SJCRH30 (cell line): Measurements from ENCODE around the gene CACNG4. TPM values are rescaled to one million over a fixed set of nuclear protein-coding genes. Genes with fewer than 3 reads are reported as not detected.
A peak's percentile ranks its signal among the peaks of the same experiment; 100 is the strongest.
"Not testable (repeated sequence)": the region's sequence is repeated elsewhere in the genome, so short reads cannot be mapped to it uniquely, and the experiment has no call there.

ENCODE experiments used
- DNase-seq, 2 experiments: peaks; one replicate each; pipeline ENCODE4 v3.0.0-alpha.2; 2015 to 2020
- H3K27ac ChIP-seq: fragments of 250-450 bp; sonication (Bioruptor Pico); 2 replicates; pipeline ENCODE4 v1.5.1; 2020; ENCODE audit warnings: mild to moderate bottlenecking, moderate library complexity
- H3K27me3 ChIP-seq: fragments of 250-450 bp; sonication (Bioruptor Pico); 2 replicates; pipeline ENCODE4 v1.5.1; 2020; ENCODE audit warnings: mild to moderate bottlenecking, moderate library complexity
- H3K36me3 ChIP-seq: fragments of 250-450 bp; sonication (Bioruptor Pico); 2 replicates; pipeline ENCODE4 v1.5.1; 2020; ENCODE audit warnings: mild to moderate bottlenecking, moderate library complexity
- H3K4me1 ChIP-seq: fragments of 250-450 bp; sonication (Bioruptor Pico); 2 replicates; pipeline ENCODE4 v1.5.1; 2020; ENCODE audit warnings: mild to moderate bottlenecking, moderate library complexity
- H3K4me3 ChIP-seq: fragments of 250-450 bp; sonication (Bioruptor Pico); 2 replicates; pipeline ENCODE4 v1.5.1; 2020; ENCODE audit warnings: mild to moderate bottlenecking, moderate library complexity
- H3K9me3 ChIP-seq: fragments of 250-450 bp; sonication (Bioruptor Pico); replicated peaks from 2 replicates; pipeline ENCODE4 v1.5.1; 2020; ENCODE audit warnings: mild to moderate bottlenecking, moderate library complexity
- total RNA-seq: library from RNA; depleted of rRNA; stranded (reverse); fragments of >200 nt; shearing (Covaris generic); gene quantifications from 2 replicates; pipeline ENCODE4 v1.2.3, GENCODE V29; 2014

Gene CACNG4
- total RNA-seq, 1 experiment from 2014 or later, result 0.49 TPM

GRCh38 chr17:67040652-67041051 is 76.1 kb downstream of the CACNG4 start:
- Histone ChIP-seq H3K9me3 (no peaks in the 10 kb centered on the region), H3K4me1 (peaks cover under 1% of the 10 kb centered on the region; the same call in 1 of the 2 replicates), H3K4me3 (no peak overlapping the region), H3K27ac (no peak overlapping the region), H3K36me3 (no peaks in the 10 kb centered on the region), H3K27me3 (no peaks in the 10 kb centered on the region)
- DNase-seq, result no peak

GRCh38 chr17:67041119-67041518 is 76.6 kb downstream of the CACNG4 start:
- H3K27ac ChIP-seq, H3K4me3 ChIP-seq, H3K9me3 ChIP-seq, H3K27me3 ChIP-seq, DNase-seq, H3K36me3 ChIP-seq, H3K4me1 ChIP-seq: not testable (repeated sequence)

GRCh38 chr17:67041531-67041930 is 77.0 kb downstream of the CACNG4 start:
- Histone ChIP-seq H3K9me3 (no peaks in the 10 kb centered on the region), H3K4me3 (no peak overlapping the region), H3K4me1 (peaks cover 9% of the 10 kb centered on the region; the same call in 1 of the 2 replicates), H3K27me3 (no peaks in the 10 kb centered on the region), H3K36me3 (no peaks in the 10 kb centered on the region), H3K27ac (no peak overlapping the region)
- DNase-seq, result no peak

GRCh38 chr17:67041941-67042899 is 77.7 kb downstream of the CACNG4 start:
- Histone ChIP-seq H3K9me3 (peaks cover under 1% of the 10 kb centered on the region; the same call in 1 of the 2 replicates), H3K4me1 (peaks cover 13% of the 10 kb centered on the region), H3K27ac (no peak overlapping the region), H3K27me3 (no peaks in the 10 kb centered on the region), H3K36me3 (no peaks in the 10 kb centered on the region), H3K4me3 (no peak overlapping the region)
- DNase-seq, result no peak

GRCh38 chr17:67043283-67043682 is 78.8 kb downstream of the CACNG4 start:
- H3K4me3 ChIP-seq, result no peak overlapping the region
- DNase-seq, result no peak
- H3K36me3 ChIP-seq, result no peaks in the 10 kb centered on the region
- peaks cover 6% of the 10 kb centered on the region for H3K9me3 ChIP-seq
- H3K27ac ChIP-seq, result no peak overlapping the region
- H3K4me1 ChIP-seq, result peaks cover 13% of the 10 kb centered on the region
- H3K27me3 ChIP-seq, result no peaks in the 10 kb centered on the region

GRCh38 chr17:67044016-67044772 is 79.7 kb downstream of the CACNG4 start, which contains the start of gene CACNG1:
Gene CACNG1 (plus strand): TSS chr17:67044554. CDS start chr17:67044661, 107 bp downstream.
- Histone ChIP-seq H3K27me3 (no peaks in the 10 kb centered on the region), H3K27ac (no peak within 1 kb of the TSS), H3K4me1 (peaks cover 13% of the 10 kb centered on the region), H3K36me3 (no peaks in the 10 kb centered on the region), H3K4me3 (peak within 1 kb of the TSS; percentile 40), H3K9me3 (peaks cover 15% of the 10 kb centered on the region)
- DNase-seq, result peak; percentile 58 to 65

- Histone ChIP-seq H3K27ac (no peak overlapping the region), H3K4me3 (no peak overlapping the region), H3K36me3 (no peaks in the 10 kb centered on the region), H3K9me3 (peaks cover 18% of the 10 kb centered on the region), H3K4me1 (peaks cover 13% of the 10 kb centered on the region), H3K27me3 (no peaks in the 10 kb centered on the region)
- DNase-seq, result no peak
These were observed 80.4 kb downstream of the CACNG4 start for GRCh38 chr17:67044940-67045339.

GRCh38 chr17:67046398-67046797 is 81.9 kb downstream of the CACNG4 start:
- Histone ChIP-seq H3K9me3 (peaks cover 18% of the 10 kb centered on the region), H3K27me3 (no peaks in the 10 kb centered on the region), H3K27ac (no peak overlapping the region), H3K4me3 (no peak overlapping the region), H3K4me1 (peaks cover 13% of the 10 kb centered on the region), H3K36me3 (no peaks in the 10 kb centered on the region)
- peak; percentile 74 to 80 for DNase-seq

GRCh38 chr17:67047382-67047781 is 82.9 kb downstream of the CACNG4 start:
- peaks cover 13% of the 10 kb centered on the region for H3K4me1 ChIP-seq
- H3K4me3 ChIP-seq, result no peak overlapping the region
- H3K27ac ChIP-seq, result no peak overlapping the region
- no peaks in the 10 kb centered on the region for H3K27me3 ChIP-seq
- no peaks in the 10 kb centered on the region for H3K36me3 ChIP-seq
- H3K9me3 ChIP-seq, result peaks cover 18% of the 10 kb centered on the region
- no peak for DNase-seq

GRCh38 chr17:67049025-67049739 is 84.7 kb downstream of the CACNG4 start:
- Histone ChIP-seq H3K4me1 (peaks cover 13% of the 10 kb centered on the region), H3K27me3 (no peaks in the 10 kb centered on the region), H3K4me3 (no peak overlapping the region), H3K36me3 (no peaks in the 10 kb centered on the region), H3K9me3 (peaks cover 18% of the 10 kb centered on the region), H3K27ac (no peak overlapping the region)
- DNase-seq, result no peak

GRCh38 chr17:67050066-67050465 is 85.6 kb downstream of the CACNG4 start:
- Histone ChIP-seq H3K27ac (no peak overlapping the region), H3K4me1 (peaks cover 13% of the 10 kb centered on the region), H3K27me3 (no peaks in the 10 kb centered on the region), H3K36me3 (no peaks in the 10 kb centered on the region), H3K4me3 (no peak overlapping the region), H3K9me3 (peaks cover 18% of the 10 kb centered on the region)
- no peak for DNase-seq

- Histone ChIP-seq H3K9me3 (peaks cover 18% of the 10 kb centered on the region), H3K4me3 (no peak overlapping the region), H3K36me3 (no peaks in the 10 kb centered on the region), H3K27ac (no peak overlapping the region), H3K27me3 (no peaks in the 10 kb centered on the region), H3K4me1 (peaks cover 13% of the 10 kb centered on the region)
- DNase-seq, result no peak
These were observed 86.1 kb downstream of the CACNG4 start for GRCh38 chr17:67050471-67051154.

GRCh38 chr17:67051155-67051538 is 86.6 kb downstream of the CACNG4 start:
- no peak for DNase-seq
- Histone ChIP-seq H3K4me3 (no peak overlapping the region), H3K27me3 (no peaks in the 10 kb centered on the region), H3K36me3 (no peaks in the 10 kb centered on the region), H3K27ac (no peak overlapping the region), H3K4me1 (peaks cover 7% of the 10 kb centered on the region), H3K9me3 (peaks cover 18% of the 10 kb centered on the region)

GRCh38 chr17:67051837-67052236 is 87.3 kb downstream of the CACNG4 start:
- no peak for DNase-seq
- H3K9me3 ChIP-seq, result peaks cover 18% of the 10 kb centered on the region
- no peak overlapping the region for H3K27ac ChIP-seq
- H3K4me3 ChIP-seq, result no peak overlapping the region
- H3K36me3 ChIP-seq, result no peaks in the 10 kb centered on the region
- H3K4me1 ChIP-seq, result peaks cover under 1% of the 10 kb centered on the region; the same call in 1 of the 2 replicates
- no peaks in the 10 kb centered on the region for H3K27me3 ChIP-seq
